HG03558 (cell line): Measurements from ENCODE around the gene TRABD.

ENCODE experiments used
- ATAC-seq: cut with Tn5 transposase; IDR thresholded peaks from one replicate; pipeline ENCODE4 v1.9.1; 2021; ENCODE audit warnings: moderate number of reproducible peaks; ENCODE audit not compliant: unreplicated experiment; ENCODE audit errors: extremely low read depth

Gene TRABD

GRCh38 chr22:50184902-50185374 lies 775 bp upstream of the TRABD start:
- no peak for ATAC-seq

GRCh38 chr22:50186181-50186714 lies 535 bp downstream of the TRABD start:
- no peak for ATAC-seq

GRCh38 chr22:50186761-50187523 lies 1.2 kb downstream of the TRABD start:
- ATAC-seq, result no peak

GRCh38 chr22:50188356-50188755 lies 2.6 kb downstream of the TRABD start:
- no peak for ATAC-seq

- ATAC-seq, result no peak
These were observed 3.6 kb downstream of the TRABD start for GRCh38 chr22:50189184-50189848.

- no peak for ATAC-seq
These were observed 4.1 kb downstream of the TRABD start for GRCh38 chr22:50189849-50190181.

- no peak for ATAC-seq
These were observed 4.6 kb downstream of the TRABD start for GRCh38 chr22:50190182-50190940.

GRCh38 chr22:50190941-50191741 lies 5.4 kb downstream of the TRABD start:
- no peak for ATAC-seq

- no peak for ATAC-seq
These were observed 6.9 kb downstream of the TRABD start for GRCh38 chr22:50192436-50193204.

- ATAC-seq, result no peak
These were observed 7.9 kb downstream of the TRABD start for GRCh38 chr22:50193621-50194020.

- ATAC-seq, result no peak
These were observed 8.5 kb downstream of the TRABD start for GRCh38 chr22:50194037-50194805.

GRCh38 chr22:50196256-50196655 lies 10.5 kb downstream of the TRABD start:
- ATAC-seq, result no peak

GRCh38 chr22:50197000-50197800 lies 11.5 kb downstream of the TRABD start:
- ATAC-seq, result no peak

GRCh38 chr22:50197856-50198623 lies 12.3 kb downstream of the TRABD start:
- ATAC-seq, result no peak

- ATAC-seq, result no peak
These were observed 12.9 kb downstream of the TRABD start for GRCh38 chr22:50198624-50199017.

GRCh38 chr22:50199251-50199721 lies 13.6 kb downstream of the TRABD start:
- ATAC-seq, result no peak
